NCI-H774 (cell line): ENCODE results near the gene GAD2.

ENCODE experiments used
- DNase-seq: peaks from one replicate; lab custom pipeline; 2025; lab: John Stamatoyannopoulos, UW

The GAD2 gene

GRCh38 chr10:26222563-26222962 is 6.0 kb downstream of the GAD2 start:
- no peak for DNase-seq

DNA sequence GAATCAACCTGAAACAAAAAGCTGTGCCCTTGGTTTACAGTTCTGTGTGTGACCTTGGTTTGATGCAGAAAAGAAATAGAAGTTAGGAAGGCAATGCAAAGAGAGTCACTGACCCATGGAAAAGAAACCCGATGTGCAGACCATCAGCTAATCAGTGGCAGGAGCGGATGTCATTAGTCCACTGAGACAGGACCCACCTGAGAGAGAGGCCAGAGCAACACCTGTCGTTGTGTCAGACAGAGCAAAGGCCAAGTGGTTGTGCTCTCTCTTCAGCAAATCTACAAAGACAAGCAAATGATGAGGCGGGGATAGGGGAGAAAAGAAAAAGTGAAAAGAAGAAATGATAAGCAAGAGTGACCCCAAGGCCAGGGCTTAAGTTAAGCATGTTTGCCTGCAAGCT is 8.7 kb downstream of the GAD2 start:
- DNase-seq, result no peak

GRCh38 chr10:26227786-26228185 is 11.2 kb downstream of the GAD2 start:
- no peak for DNase-seq

DNA sequence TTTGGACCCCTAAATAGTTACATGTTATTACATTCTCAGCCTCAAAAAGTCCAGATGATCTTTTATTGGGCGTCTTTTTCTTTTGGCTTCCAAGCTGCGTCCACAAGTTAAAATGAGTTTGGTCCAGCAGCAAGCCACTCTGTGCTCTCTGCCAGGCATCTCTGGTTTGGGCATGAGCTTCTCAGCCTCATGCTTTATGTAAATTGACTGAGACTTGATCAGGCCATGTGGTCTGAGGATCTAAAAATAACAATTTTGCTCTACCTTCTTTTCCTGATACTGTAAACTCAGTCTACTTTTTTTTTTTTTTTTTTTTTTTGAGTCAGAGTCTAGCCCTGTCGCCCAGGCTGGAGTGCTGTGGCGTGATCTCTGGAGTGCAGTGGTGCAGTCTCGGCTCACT is 15.6 kb downstream of the GAD2 start:
- DNase-seq, result no peak

- no peak for DNase-seq
Observed at GRCh38 chr10:26235761-26236160, 19.2 kb downstream of the GAD2 start.

DNA sequence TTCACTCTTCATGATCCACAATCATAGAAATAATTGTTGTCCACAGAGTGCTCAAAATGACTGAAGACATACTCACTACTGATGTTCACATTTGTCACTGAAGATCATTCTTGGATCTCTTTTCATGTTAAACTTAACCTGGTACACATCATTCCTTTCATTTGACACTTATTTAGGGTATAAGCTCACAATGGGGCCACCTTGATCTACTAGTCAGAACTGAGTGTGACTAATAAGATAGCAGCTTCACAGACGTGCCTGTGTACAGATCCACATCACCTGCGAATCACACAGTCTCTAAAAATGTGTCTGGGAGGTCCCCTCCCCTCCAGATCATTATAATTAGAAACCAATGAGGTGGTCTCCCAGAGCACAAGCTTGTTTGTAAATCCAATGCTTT is 21.8 kb downstream of the GAD2 start:
- DNase-seq, result no peak

- DNase-seq, result no peak
Observed at GRCh38 chr10:26242706-26243350, 26.3 kb downstream of the GAD2 start.

DNA sequence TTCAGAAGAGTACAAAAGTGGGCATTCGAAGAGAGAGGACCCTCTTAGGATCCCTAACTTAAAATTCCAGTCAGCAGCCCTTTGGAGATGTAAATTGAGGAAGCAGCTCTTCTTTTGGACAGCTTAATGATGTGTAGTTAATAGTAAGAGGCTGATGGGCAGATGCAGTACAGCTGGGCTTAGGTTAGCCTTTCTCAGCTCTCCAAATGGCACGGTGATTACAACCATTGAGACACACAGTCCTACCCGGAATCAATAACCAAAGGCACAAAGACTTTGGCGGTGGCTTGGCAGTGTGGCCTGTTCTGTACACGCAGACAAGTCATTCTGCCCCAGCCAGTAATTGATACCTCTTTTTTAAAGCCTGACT is 26.8 kb downstream of the GAD2 start:
- DNase-seq, result no peak

DNA sequence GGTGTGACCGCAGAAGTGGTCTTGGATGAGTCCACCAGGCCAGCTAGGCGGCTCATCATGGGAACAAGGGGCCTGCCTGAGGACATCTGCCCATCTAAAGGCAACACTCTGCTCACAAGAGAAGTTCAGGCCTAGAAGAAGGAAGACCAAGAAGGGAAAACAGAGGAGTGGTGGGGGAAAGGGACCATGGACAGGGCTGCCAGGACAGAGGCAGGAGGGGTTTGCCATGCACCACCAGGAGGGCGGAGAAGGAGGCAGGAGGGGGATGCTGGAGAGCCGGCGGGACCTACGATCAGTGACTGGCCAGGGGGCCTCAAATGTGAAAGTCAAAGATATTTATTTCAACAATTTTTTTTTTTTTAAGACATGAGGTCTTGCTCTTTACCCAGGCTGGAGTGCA is 33.1 kb downstream of the GAD2 start:
- DNase-seq, result no peak

DNA sequence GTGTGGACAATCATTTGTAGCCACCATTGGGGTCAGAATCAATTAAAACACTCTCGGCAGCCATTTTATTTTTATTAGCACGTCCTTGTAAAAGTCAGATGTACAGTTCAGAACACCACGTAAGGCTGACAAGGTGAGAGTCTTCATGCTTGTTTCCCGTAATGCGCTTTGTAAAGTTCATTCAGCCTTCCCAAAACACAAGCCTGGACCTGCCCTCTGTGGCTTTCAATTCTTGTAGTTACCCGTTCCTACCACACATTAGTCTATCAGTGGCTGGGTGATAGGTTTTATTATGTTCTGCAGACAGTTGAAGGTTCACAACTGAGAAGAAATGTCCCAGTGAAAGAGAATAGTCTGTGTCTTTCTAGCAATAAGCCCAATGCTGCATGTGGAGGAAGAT is 35.4 kb downstream of the GAD2 start:
- no peak for DNase-seq

GRCh38 chr10:26254616-26255015 is 38.0 kb downstream of the GAD2 start:
- no peak for DNase-seq

- DNase-seq, result no peak
Observed at GRCh38 chr10:26259341-26259740, 42.8 kb downstream of the GAD2 start.

DNA sequence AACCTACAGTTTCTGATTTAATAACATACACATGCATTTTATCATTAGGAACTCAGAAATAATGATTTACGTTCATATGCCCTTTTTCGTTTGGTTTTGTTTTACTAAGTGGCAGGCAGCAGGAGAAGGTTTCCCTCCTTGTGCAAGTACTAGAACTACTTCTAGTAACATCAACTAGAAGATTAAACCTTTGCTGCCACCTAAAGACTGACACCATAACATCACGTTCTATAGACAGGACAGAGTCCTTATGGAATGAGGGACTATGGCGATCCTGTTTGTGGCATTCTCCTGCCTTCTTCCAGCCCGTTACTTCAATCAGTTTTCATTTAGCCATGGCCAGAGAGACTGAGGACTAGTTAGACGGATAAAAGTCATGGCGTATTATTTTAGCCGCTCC is 53.2 kb downstream of the GAD2 start:
- DNase-seq, result no peak

- DNase-seq, result no peak
Observed at GRCh38 chr10:26274391-26274790, 57.8 kb downstream of the GAD2 start.

DNA sequence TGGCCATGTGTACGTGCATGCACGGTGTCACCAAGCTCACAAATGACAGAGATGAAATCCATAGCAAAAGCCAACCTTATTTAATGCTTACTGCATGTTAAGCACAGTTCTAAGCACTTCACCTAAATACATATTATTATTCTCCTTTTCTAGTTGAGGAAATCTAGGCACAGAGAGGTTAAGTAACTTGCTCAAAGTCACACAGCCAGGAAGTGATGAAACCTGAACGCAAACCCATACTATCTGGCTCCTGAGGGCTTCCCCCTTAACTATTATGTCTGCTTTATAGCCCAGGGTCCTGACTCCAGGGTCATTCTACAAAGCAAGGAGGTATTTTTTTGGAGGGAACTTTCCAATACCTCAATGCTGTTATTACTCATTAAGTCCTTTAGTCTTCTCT is 61.7 kb downstream of the GAD2 start:
- DNase-seq, result no peak

- no peak for DNase-seq
Observed at GRCh38 chr10:26290236-26290635, 73.7 kb downstream of the GAD2 start.

DNA sequence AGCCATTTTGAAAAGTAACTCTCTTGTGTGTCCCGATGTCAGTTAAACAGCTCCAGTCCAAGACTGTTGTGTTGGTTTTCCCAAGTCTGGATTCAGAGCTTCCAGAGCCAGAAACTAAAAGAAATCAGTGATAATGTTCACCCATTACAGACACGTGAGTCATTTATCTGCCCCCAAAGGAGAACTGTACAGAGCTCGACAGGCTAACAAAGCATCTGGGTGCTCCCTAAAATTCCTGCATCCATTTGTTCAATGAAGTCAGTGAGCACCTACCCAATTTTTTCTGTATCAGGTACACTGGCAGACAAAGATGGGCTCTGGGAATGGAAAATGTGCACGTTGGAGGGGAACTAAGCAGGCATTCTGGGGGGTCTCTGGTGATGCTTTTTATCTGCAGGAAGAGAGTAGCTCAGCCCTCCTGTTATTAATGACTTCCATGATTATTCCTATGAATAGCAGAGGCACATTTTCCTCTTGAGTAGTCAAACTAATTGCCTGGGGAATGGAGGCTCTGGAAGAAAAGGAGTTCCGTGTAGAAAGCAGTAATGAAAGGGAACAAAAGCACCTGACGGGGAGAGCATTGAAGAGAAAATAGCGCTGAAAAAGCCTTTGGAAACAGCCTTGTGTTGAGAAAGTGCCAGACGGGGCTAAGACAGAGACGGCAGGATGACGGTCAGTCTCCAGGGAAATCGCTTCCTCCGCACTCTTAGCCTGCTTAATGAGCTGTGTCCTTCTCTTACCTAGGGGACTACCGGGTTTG is 75.3 kb downstream of the GAD2 start:
- no peak for DNase-seq

GRCh38 chr10:26296360-26296759 is 79.8 kb downstream of the GAD2 start:
- no peak for DNase-seq

DNA sequence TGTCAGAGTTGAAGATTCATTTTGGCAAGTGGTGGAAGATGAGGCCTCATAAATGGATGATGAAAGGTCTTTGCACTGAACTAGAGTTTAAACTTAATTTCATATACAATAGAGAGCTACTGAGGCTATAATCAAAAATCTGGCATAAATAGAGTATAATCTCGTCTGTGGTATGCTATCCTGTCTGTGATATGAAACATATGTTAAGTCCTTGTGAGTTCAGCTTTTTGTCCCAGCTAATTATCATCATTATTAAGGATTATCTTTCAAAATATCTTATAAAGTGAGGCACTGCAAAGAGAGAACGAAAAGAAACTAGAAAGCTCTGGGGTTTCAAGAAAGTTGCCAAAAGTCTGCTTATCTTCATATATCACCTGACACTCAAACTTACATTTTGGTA is 83.4 kb downstream of the GAD2 start:
- DNase-seq, result no peak

- no peak for DNase-seq
Observed at GRCh38 chr10:26303366-26303765, 86.8 kb downstream of the GAD2 start.

DNA sequence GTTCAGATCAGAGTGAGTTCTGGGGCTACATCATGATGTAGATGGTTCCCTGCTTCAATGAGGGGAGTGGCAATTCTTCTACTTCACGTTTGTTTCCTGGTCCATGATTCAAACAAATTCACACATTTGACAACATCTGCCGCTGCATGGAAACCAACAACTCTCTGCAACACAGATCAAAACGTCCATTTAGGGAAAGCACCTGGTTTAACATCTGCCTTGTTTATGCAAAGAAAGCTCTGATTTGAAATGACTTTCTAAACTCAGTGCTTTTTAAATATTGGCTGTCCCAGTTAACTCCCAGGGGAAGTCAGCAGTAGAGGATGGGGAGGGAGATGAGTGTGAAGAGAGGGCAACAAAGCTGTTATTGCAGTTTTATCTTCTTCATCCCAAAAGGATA is 93.8 kb downstream of the GAD2 start:
- DNase-seq, result no peak

DNA sequence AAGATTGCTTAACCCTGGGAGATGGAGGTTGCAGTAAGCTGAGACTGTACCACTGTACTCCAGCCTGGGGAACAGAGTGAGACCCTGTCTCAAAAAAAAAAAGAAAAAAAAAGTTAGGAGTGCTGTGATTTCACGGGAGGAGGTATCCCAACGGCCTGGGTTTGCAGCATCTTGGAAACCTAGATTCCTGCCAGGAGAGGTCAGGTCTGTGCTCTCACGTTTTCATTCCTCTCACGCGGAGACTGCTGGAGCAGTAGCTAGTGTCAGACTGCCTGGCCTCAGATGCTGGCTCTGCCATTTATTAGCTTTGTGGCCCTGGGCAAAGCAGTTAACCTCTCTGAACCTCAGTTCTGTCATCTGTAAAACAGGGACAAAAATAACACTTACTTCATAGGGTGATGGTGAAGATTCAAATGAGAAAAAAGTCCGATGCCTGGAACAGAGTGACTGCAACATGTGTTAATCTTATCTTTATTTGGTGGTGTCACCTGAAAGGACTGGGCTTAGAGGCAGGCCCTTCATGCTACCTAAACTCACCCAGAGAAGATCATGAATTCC is 94.9 kb downstream of the GAD2 start:
- DNase-seq, result no peak

DNA sequence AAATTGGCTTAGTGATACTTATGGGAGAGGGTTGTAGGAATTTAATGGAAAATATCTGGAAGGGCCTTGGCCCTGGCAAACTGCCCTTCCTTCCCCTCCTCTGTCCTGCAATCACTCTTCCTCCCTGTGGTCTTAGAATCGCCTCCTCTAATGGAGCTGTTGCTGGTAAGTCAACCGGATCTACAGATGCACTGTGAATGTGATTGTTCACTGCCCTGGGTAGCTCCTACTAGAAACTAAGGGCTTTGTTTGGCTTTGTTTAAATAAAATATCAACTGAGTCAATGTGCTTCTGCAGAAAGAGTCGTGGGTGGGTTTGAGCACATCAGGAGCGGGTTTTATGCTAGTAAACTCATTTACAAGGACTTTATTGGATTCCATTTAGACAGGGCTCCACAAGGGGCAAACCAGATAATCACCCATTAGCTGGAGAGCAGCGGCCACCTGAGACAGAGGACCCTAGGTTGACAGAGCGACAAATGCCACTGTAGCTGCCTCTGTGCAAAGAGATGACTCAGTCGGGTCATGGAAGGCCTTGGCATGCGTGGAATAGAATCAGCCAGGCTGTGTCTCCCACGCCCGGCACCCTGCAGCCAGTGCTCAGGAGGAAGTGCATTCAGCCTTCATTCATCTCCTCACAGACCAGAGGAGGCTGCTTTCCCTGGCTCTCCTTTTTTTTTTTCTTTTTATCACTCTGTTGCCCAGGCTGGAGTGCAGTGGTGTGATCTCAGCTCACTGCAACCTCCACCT is 97.9 kb downstream of the GAD2 start:
- no peak for DNase-seq
